ENCODE measurements around the gene RNF213.
"Not testable (repeated sequence)": the region's sequence is repeated elsewhere in the genome, so short reads cannot be mapped to it uniquely, and the experiment has no call there.

Gene RNF213

GRCh38 chr17:80317706-80317980 is 57.0 kb downstream of the RNF213 start:
- H3K4me1 ChIP-seq (ENCODE audit: insufficient read depth, low read length), result peaks cover 11% of the 10 kb centered on the region
- H3K4me3 ChIP-seq (ENCODE audit: low read depth in 1 of 2, low read length in 2 of 2), result no peak overlapping the region
- no peak overlapping the region for H3K9ac ChIP-seq (ENCODE audit: low read length)
- H3K36me3 ChIP-seq (ENCODE audit: insufficient read depth, low read length), result peaks cover 52% of the 10 kb centered on the region
- H3K9me3 ChIP-seq (ENCODE audit: low read length), result no peaks in the 10 kb centered on the region
- no peak overlapping the region for H3K27ac ChIP-seq (ENCODE audit: low read depth, low read length)
- H3K27me3 ChIP-seq (ENCODE audit: control insufficient read depth in 1 of 2, insufficient read depth in 2 of 2, low read length in 2 of 2), result no peaks in the 10 kb centered on the region

GRCh38 chr17:80318166-80318565 is 57.5 kb downstream of the RNF213 start:
- no peak overlapping the region for H3K9ac ChIP-seq (ENCODE audit: low read length)
- H3K4me1 ChIP-seq (ENCODE audit: insufficient read depth, low read length), result peaks cover 11% of the 10 kb centered on the region
- H3K9me3 ChIP-seq (ENCODE audit: low read length), result no peaks in the 10 kb centered on the region
- H3K4me3 ChIP-seq (ENCODE audit: low read depth in 1 of 2, low read length in 2 of 2), result no peak overlapping the region
- H3K36me3 ChIP-seq (ENCODE audit: insufficient read depth, low read length), result peaks cover 47% of the 10 kb centered on the region
- H3K27ac ChIP-seq (ENCODE audit: low read depth, low read length), result no peak overlapping the region
- H3K27me3 ChIP-seq (ENCODE audit: control insufficient read depth in 1 of 2, insufficient read depth in 2 of 2, low read length in 2 of 2), result no peaks in the 10 kb centered on the region

- Histone ChIP-seq H3K9ac (ENCODE audit: low read length) (no peak overlapping the region), H3K4me1 (ENCODE audit: insufficient read depth, low read length) (peaks cover 11% of the 10 kb centered on the region), H3K27ac (ENCODE audit: low read depth, low read length) (no peak overlapping the region), H3K9me3 (ENCODE audit: low read length) (no peaks in the 10 kb centered on the region), H3K36me3 (ENCODE audit: insufficient read depth, low read length) (peaks cover 43% of the 10 kb centered on the region), H3K27me3 (ENCODE audit: control insufficient read depth in 1 of 2, insufficient read depth in 2 of 2, low read length in 2 of 2) (no peaks in the 10 kb centered on the region), H3K4me3 (ENCODE audit: low read depth in 1 of 2, low read length in 2 of 2) (no peak overlapping the region)
Observed at GRCh38 chr17:80319262-80319998, 58.8 kb downstream of the RNF213 start.

- Histone ChIP-seq H3K9me3 (ENCODE audit: low read length) (no peaks in the 10 kb centered on the region), H3K27me3 (ENCODE audit: control insufficient read depth in 1 of 2, insufficient read depth in 2 of 2, low read length in 2 of 2) (no peaks in the 10 kb centered on the region), H3K9ac (ENCODE audit: low read length) (no peak overlapping the region)
Observed at GRCh38 chr17:80319999-80320344, 59.3 kb downstream of the RNF213 start.

GRCh38 chr17:80320496-80320895 is 59.8 kb downstream of the RNF213 start:
- H3K9ac ChIP-seq (ENCODE audit: low read length), result no peak overlapping the region
- H3K36me3 ChIP-seq (ENCODE audit: insufficient read depth, low read length), result peaks cover 51% of the 10 kb centered on the region
- no peak overlapping the region for H3K4me3 ChIP-seq (ENCODE audit: low read depth in 1 of 2, low read length in 2 of 2)
- peaks cover 11% of the 10 kb centered on the region for H3K4me1 ChIP-seq (ENCODE audit: insufficient read depth, low read length)
- H3K9me3 ChIP-seq (ENCODE audit: low read length), result no peaks in the 10 kb centered on the region
- H3K27me3 ChIP-seq (ENCODE audit: control insufficient read depth in 1 of 2, insufficient read depth in 2 of 2, low read length in 2 of 2), result no peaks in the 10 kb centered on the region
- H3K27ac ChIP-seq (ENCODE audit: low read depth, low read length), result no peak overlapping the region

More at GRCh38 chr17:80319999-80320344, 59.3 kb downstream of the RNF213 start:
- Histone ChIP-seq H3K27ac (ENCODE audit: low read depth, low read length) (no peak overlapping the region), H3K4me1 (ENCODE audit: insufficient read depth, low read length) (peaks cover 11% of the 10 kb centered on the region), H3K36me3 (ENCODE audit: insufficient read depth, low read length) (peaks cover 46% of the 10 kb centered on the region), H3K4me3 (ENCODE audit: low read depth in 1 of 2, low read length in 2 of 2) (no peak overlapping the region)

- no peaks in the 10 kb centered on the region for H3K9me3 ChIP-seq (ENCODE audit: low read length)
- H3K9ac ChIP-seq (ENCODE audit: low read length), result no peak overlapping the region
- H3K4me3 ChIP-seq (ENCODE audit: low read depth in 1 of 2, low read length in 2 of 2), result no peak overlapping the region
- peaks cover 53% of the 10 kb centered on the region for H3K36me3 ChIP-seq (ENCODE audit: insufficient read depth, low read length)
- H3K27ac ChIP-seq (ENCODE audit: low read depth, low read length), result no peak overlapping the region
- peaks cover 3% of the 10 kb centered on the region for H3K4me1 ChIP-seq (ENCODE audit: insufficient read depth, low read length)
- no peaks in the 10 kb centered on the region for H3K27me3 ChIP-seq (ENCODE audit: control insufficient read depth in 1 of 2, insufficient read depth in 2 of 2, low read length in 2 of 2)
Observed at GRCh38 chr17:80322864-80323263, 62.2 kb downstream of the RNF213 start.

- Histone ChIP-seq H3K4me1 (ENCODE audit: insufficient read depth, low read length) (no peaks in the 10 kb centered on the region), H3K36me3 (ENCODE audit: insufficient read depth, low read length) (peaks cover 57% of the 10 kb centered on the region), H3K9ac (ENCODE audit: low read length) (no peak overlapping the region), H3K27me3 (ENCODE audit: control insufficient read depth in 1 of 2, insufficient read depth in 2 of 2, low read length in 2 of 2) (no peaks in the 10 kb centered on the region), H3K9me3 (ENCODE audit: low read length) (no peaks in the 10 kb centered on the region), H3K4me3 (ENCODE audit: low read depth in 1 of 2, low read length in 2 of 2) (no peak overlapping the region), H3K27ac (ENCODE audit: low read depth, low read length) (no peak overlapping the region)
Observed at GRCh38 chr17:80323982-80324381, 63.3 kb downstream of the RNF213 start.

GRCh38 chr17:80327518-80327917 is 66.9 kb downstream of the RNF213 start:
- no peak overlapping the region for H3K9ac ChIP-seq (ENCODE audit: low read length)
- no peak overlapping the region for H3K27ac ChIP-seq (ENCODE audit: low read depth, low read length)
- no peaks in the 10 kb centered on the region for H3K4me1 ChIP-seq (ENCODE audit: insufficient read depth, low read length)
- H3K36me3 ChIP-seq (ENCODE audit: insufficient read depth, low read length), result peaks cover 68% of the 10 kb centered on the region
- H3K4me3 ChIP-seq (ENCODE audit: low read depth in 1 of 2, low read length in 2 of 2), result no peak overlapping the region
- no peaks in the 10 kb centered on the region for H3K9me3 ChIP-seq (ENCODE audit: low read length)
- no peaks in the 10 kb centered on the region for H3K27me3 ChIP-seq (ENCODE audit: control insufficient read depth in 1 of 2, insufficient read depth in 2 of 2, low read length in 2 of 2)

- Histone ChIP-seq H3K9me3 (ENCODE audit: low read length) (no peaks in the 10 kb centered on the region), H3K4me1 (ENCODE audit: insufficient read depth, low read length) (no peaks in the 10 kb centered on the region), H3K9ac (ENCODE audit: low read length) (no peak overlapping the region), H3K27me3 (ENCODE audit: control insufficient read depth in 1 of 2, insufficient read depth in 2 of 2, low read length in 2 of 2) (no peaks in the 10 kb centered on the region), H3K36me3 (ENCODE audit: insufficient read depth, low read length) (peaks cover 77% of the 10 kb centered on the region), H3K27ac (ENCODE audit: low read depth, low read length) (no peak overlapping the region), H3K4me3 (ENCODE audit: low read depth in 1 of 2, low read length in 2 of 2) (no peak overlapping the region)
Observed at GRCh38 chr17:80328634-80329380, 68.2 kb downstream of the RNF213 start.

- not testable (repeated sequence) for H3K27me3 ChIP-seq (ENCODE audit: control insufficient read depth in 1 of 2, insufficient read depth in 2 of 2, low read length in 2 of 2); H3K27ac ChIP-seq (ENCODE audit: low read depth, low read length); H3K9me3 ChIP-seq (ENCODE audit: low read length); H3K4me1 ChIP-seq (ENCODE audit: insufficient read depth, low read length); H3K4me3 ChIP-seq (ENCODE audit: low read depth in 1 of 2, low read length in 2 of 2); H3K9ac ChIP-seq (ENCODE audit: low read length)
- peaks cover 84% of the 10 kb centered on the region for H3K36me3 ChIP-seq (ENCODE audit: insufficient read depth, low read length)
Observed at GRCh38 chr17:80329421-80329820, 68.8 kb downstream of the RNF213 start.

GRCh38 chr17:80330276-80330675 is 69.6 kb downstream of the RNF213 start:
- H3K4me3 ChIP-seq (ENCODE audit: low read depth in 1 of 2, low read length in 2 of 2), result no peak overlapping the region
- no peak overlapping the region for H3K9ac ChIP-seq (ENCODE audit: low read length)
- no peaks in the 10 kb centered on the region for H3K9me3 ChIP-seq (ENCODE audit: low read length)
- H3K4me1 ChIP-seq (ENCODE audit: insufficient read depth, low read length), result no peaks in the 10 kb centered on the region
- peaks cover 81% of the 10 kb centered on the region for H3K36me3 ChIP-seq (ENCODE audit: insufficient read depth, low read length)
- no peak overlapping the region for H3K27ac ChIP-seq (ENCODE audit: low read depth, low read length)
- H3K27me3 ChIP-seq (ENCODE audit: control insufficient read depth in 1 of 2, insufficient read depth in 2 of 2, low read length in 2 of 2), result no peaks in the 10 kb centered on the region

- H3K27me3 ChIP-seq (ENCODE audit: control insufficient read depth in 1 of 2, insufficient read depth in 2 of 2, low read length in 2 of 2); H3K4me3 ChIP-seq (ENCODE audit: low read depth in 1 of 2, low read length in 2 of 2); H3K9ac ChIP-seq (ENCODE audit: low read length); H3K27ac ChIP-seq (ENCODE audit: low read depth, low read length); H3K9me3 ChIP-seq (ENCODE audit: low read length); H3K4me1 ChIP-seq (ENCODE audit: insufficient read depth, low read length): not testable (repeated sequence)
- peaks cover 84% of the 10 kb centered on the region for H3K36me3 ChIP-seq (ENCODE audit: insufficient read depth, low read length)
Observed at GRCh38 chr17:80330938-80331337, 70.3 kb downstream of the RNF213 start.
